Stomach (tissue), 4 donors: ENCODE data around the gene PCED1B.

Experiments
- EP300 ChIP-seq: sonication (generic); formaldehyde crosslinking; IDR thresholded peaks from one replicate; pipeline ENCODE4 v1.6.1; 2017; ENCODE audit warnings: antibody characterized with exemption
- POLR2A ChIP-seq, 4 donors: fragments of 450-650 bp; IDR thresholded peaks; one replicate each; pipeline ENCODE4 v1.6.1; 2016; ENCODE audit warnings: antibody characterized with exemption in 4 of 4, control low read depth in 2 of 4, mild to moderate bottlenecking in 1 of 4, moderate library complexity in 1 of 4
- TF ChIP-seq, protein P1 (sequence below), 7 experiments: fragments of 450-650 bp in 4 of 7; fragments of 200-600 bp in 3 of 7; sonication (generic) in 3 of 7; IDR thresholded peaks; one replicate each; pipeline ENCODE4 v1.5.1; 2016 to 2019; ENCODE audit warnings: antibody characterized with exemption in 7 of 7, control low read depth in 2 of 7, mild to moderate bottlenecking in 1 of 7

DNA sequence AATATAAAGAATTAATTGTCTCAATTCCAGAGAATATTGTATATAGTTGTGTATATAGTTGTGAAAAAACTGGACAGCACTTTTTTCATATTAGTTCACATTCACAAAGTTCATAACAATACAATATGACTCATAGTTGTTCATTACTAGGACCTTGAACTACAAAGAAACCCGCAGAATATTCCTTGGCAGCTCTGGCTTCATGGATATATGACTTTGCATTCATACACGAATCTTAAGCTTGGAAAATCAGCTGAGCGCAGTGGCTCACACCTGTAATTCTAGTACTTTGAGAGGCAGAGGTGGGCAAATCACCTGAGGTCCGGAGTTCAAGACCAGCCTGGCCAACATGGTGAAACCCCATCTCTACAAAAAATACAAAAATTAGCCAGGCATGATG, 38.1 kb upstream of the PCED1B start:
- no peak for TF ChIP-seq EP300
- TF ChIP-seq, protein P1, sequence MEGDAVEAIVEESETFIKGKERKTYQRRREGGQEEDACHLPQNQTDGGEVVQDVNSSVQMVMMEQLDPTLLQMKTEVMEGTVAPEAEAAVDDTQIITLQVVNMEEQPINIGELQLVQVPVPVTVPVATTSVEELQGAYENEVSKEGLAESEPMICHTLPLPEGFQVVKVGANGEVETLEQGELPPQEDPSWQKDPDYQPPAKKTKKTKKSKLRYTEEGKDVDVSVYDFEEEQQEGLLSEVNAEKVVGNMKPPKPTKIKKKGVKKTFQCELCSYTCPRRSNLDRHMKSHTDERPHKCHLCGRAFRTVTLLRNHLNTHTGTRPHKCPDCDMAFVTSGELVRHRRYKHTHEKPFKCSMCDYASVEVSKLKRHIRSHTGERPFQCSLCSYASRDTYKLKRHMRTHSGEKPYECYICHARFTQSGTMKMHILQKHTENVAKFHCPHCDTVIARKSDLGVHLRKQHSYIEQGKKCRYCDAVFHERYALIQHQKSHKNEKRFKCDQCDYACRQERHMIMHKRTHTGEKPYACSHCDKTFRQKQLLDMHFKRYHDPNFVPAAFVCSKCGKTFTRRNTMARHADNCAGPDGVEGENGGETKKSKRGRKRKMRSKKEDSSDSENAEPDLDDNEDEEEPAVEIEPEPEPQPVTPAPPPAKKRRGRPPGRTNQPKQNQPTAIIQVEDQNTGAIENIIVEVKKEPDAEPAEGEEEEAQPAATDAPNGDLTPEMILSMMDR (IDR thresholded peaks at IDR 0.05): no peak
- TF ChIP-seq POLR2A (IDR thresholded peaks at IDR 0.05): no peak
